Measurements from ENCODE around the gene MTG1. TPM values are rescaled to one million over a fixed set of nuclear protein-coding genes. Genes with fewer than 3 reads are reported as not detected.

Gene MTG1
- polyA plus RNA-seq, 1 donor (not counting 4 experiments of a cell fraction or from before 2014, with no cell fraction given), result 31.6 TPM

DNA sequence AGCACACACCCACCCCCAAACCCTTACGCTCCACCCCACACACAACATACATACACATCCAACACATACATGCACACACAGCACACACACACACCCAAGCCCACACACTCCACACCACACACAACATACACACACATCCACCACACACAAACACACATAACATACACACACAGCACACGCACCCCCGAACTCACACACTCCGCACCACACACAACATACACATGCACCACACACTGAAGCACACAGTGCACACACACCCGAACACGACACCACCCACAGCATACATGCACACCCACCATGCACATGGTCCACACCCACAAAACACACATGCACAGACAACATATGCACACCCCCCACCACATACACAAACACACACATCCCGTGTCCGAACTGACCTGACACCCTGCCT, 44.8 kb upstream of the MTG1 start:
- TF ChIP-seq CTCF (optimal IDR thresholded peaks at IDR 0.05 in 1 of 3, IDR thresholded peaks at IDR 0.05 in 1 of 3, conservative IDR thresholded peaks at IDR 0.05 in 1 of 3; ENCODE audit: extremely low read depth in 1 of 3, insufficient read depth in 2 of 3, low read length in 3 of 3) (no peak), EZH2 (IDR thresholded peaks at IDR 0.05; ENCODE audit: low read length) (no peak)
- dilution Hi-C loops (cut with MboI; ENCODE audit: extremely low pct_ligation_motif_present, low sequenced_read_pairs), result no loop called here
- no peaks in the 10 kb centered on the region for H3K36me3 ChIP-seq (ENCODE audit: control insufficient read depth in 2 of 2, extremely low read depth in 1 of 2, insufficient read depth in 2 of 2, low read length in 2 of 2)
- H3K9ac ChIP-seq (ENCODE audit: control insufficient read depth, extremely low read depth, insufficient read depth, low read length), result no peak overlapping the region
- peaks cover 4% of the 10 kb centered on the region for H3K27me3 ChIP-seq (ENCODE audit: control insufficient read depth, extremely low read depth, insufficient read depth, low read length)
- no peaks in the 10 kb centered on the region for H4K20me1 ChIP-seq (ENCODE audit: control insufficient read depth, extremely low read depth, insufficient read depth, low read length)
- DNase-seq (ENCODE audit: low read depth, low spot score) (no peak), FAIRE-seq (no peak)
- no peaks in the 10 kb centered on the region for H3K4me1 ChIP-seq (ENCODE audit: control insufficient read depth, extremely low read depth, insufficient read depth, low read length)
- H3K79me2 ChIP-seq (ENCODE audit: control insufficient read depth, insufficient read depth, low read length), result no peaks in the 10 kb centered on the region
- no peak overlapping the region for H3K27ac ChIP-seq (ENCODE audit: control insufficient read depth, insufficient read depth, low read length)
- no peak overlapping the region for H3K4me2 ChIP-seq (ENCODE audit: control insufficient read depth, extremely low read depth, insufficient read depth, low read depth, low read length)
- no peaks in the 10 kb centered on the region for H3K9me3 ChIP-seq (ENCODE audit: control insufficient read depth, low read depth, low read length)
- no peaks in the 10 kb centered on the region for H3K9me1 ChIP-seq (ENCODE audit: control insufficient read depth, extremely low read depth, insufficient read depth, low read length)
- H2AFZ ChIP-seq (ENCODE audit: control insufficient read depth, low read length), result no peak overlapping the region
- H3K4me3 ChIP-seq (ENCODE audit: control insufficient read depth in 2 of 3, extremely low read depth in 1 of 3, insufficient read depth in 2 of 3, low read depth in 1 of 3, low read length in 3 of 3), result no peak overlapping the region

DNA sequence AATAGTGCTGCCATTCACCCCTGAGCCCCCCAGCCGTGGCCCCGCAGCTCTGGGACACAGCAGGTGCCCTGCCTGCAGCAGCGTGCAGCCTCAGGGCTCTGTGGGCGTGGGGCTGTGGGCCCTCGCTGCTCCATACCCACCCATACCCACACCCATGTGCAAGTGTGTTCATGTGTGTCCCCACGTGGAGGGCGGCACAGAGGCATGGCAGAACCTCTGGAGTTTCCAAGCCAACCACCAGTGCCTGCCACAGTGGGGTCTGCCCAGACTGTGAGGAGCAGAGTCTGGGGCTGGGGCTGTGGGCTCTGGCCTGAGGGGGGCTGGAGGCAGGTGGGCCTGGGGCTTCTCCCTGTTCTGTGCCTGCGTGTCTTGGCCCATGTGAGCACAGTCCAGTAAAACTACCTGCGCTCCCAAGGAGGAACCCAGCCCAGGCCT, 44.4 kb upstream of the MTG1 start:
- Histone ChIP-seq H3K4me1 (ENCODE audit: control insufficient read depth, extremely low read depth, insufficient read depth, low read length) (no peaks in the 10 kb centered on the region), H4K20me1 (ENCODE audit: control insufficient read depth, extremely low read depth, insufficient read depth, low read length) (no peaks in the 10 kb centered on the region), H3K27me3 (ENCODE audit: control insufficient read depth, extremely low read depth, insufficient read depth, low read length) (peaks cover 4% of the 10 kb centered on the region), H3K4me3 (ENCODE audit: control insufficient read depth in 2 of 3, extremely low read depth in 1 of 3, insufficient read depth in 2 of 3, low read depth in 1 of 3, low read length in 3 of 3) (no peak overlapping the region), H3K79me2 (ENCODE audit: control insufficient read depth, insufficient read depth, low read length) (no peaks in the 10 kb centered on the region), H3K36me3 (ENCODE audit: control insufficient read depth in 2 of 2, extremely low read depth in 1 of 2, insufficient read depth in 2 of 2, low read length in 2 of 2) (no peaks in the 10 kb centered on the region), H3K9me1 (ENCODE audit: control insufficient read depth, extremely low read depth, insufficient read depth, low read length) (no peaks in the 10 kb centered on the region), H2AFZ (ENCODE audit: control insufficient read depth, low read length) (no peak overlapping the region), H3K9ac (ENCODE audit: control insufficient read depth, extremely low read depth, insufficient read depth, low read length) (no peak overlapping the region), H3K27ac (ENCODE audit: control insufficient read depth, insufficient read depth, low read length) (no peak overlapping the region), H3K4me2 (ENCODE audit: control insufficient read depth, extremely low read depth, insufficient read depth, low read depth, low read length) (no peak overlapping the region), H3K9me3 (ENCODE audit: control insufficient read depth, low read depth, low read length) (no peaks in the 10 kb centered on the region)
- FAIRE-seq (no peak), DNase-seq (ENCODE audit: low read depth, low spot score) (no peak)
- dilution Hi-C loops (cut with MboI; ENCODE audit: extremely low pct_ligation_motif_present, low sequenced_read_pairs), result no loop called here
- TF ChIP-seq EZH2 (IDR thresholded peaks at IDR 0.05; ENCODE audit: low read length) (no peak), CTCF (optimal IDR thresholded peaks at IDR 0.05 in 1 of 3, IDR thresholded peaks at IDR 0.05 in 1 of 3, conservative IDR thresholded peaks at IDR 0.05 in 1 of 3; ENCODE audit: extremely low read depth in 1 of 3, insufficient read depth in 2 of 3, low read length in 3 of 3) (no peak)

All from keratinocyte (primary cell).